NCI-H146 treated with DMSO at 0.1 percent for 48 hours (cell line): ENCODE data around the gene VN1R2.
"Not testable (repeated sequence)": the region's sequence is repeated elsewhere in the genome, so short reads cannot be mapped to it uniquely, and the experiment has no call there.

Experiments used
- DNase-seq: peaks from one replicate; lab custom pipeline; 2025; ENCODE audit not compliant: unreplicated experiment; lab: John Stamatoyannopoulos, UW

The VN1R2 gene, protein sequence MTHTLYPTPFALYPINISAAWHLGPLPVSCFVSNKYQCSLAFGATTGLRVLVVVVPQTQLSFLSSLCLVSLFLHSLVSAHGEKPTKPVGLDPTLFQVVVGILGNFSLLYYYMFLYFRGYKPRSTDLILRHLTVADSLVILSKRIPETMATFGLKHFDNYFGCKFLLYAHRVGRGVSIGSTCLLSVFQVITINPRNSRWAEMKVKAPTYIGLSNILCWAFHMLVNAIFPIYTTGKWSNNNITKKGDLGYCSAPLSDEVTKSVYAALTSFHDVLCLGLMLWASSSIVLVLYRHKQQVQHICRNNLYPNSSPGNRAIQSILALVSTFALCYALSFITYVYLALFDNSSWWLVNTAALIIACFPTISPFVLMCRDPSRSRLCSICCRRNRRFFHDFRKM

GRCh38 chr19:53257715-53258342 lies at the start of gene VN1R2:
TSS of gene VN1R2 (plus strand) at chr19:53258292. CDS start at chr19:53258376, 84 bp downstream.
- not testable (repeated sequence) for DNase-seq

DNA sequence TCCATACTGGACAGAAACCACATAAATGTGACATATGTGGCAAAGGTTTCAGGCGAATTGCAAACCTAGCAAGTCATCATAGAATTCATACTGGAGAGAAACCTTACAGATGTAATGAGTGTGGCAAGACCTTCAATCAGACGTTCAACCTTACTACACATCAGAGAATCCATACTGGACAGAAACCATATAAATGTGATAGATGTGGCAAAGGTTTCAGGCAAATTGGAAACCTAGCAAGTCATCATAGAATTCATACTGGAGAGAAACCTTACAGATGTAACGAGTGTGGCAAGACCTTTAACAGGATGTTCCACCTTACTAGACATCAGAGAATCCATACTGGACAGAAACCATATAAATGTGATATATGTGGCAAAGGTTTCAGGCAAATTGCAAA lies 46.5 kb upstream of the VN1R2 start:
- DNase-seq = not testable (repeated sequence)

DNA sequence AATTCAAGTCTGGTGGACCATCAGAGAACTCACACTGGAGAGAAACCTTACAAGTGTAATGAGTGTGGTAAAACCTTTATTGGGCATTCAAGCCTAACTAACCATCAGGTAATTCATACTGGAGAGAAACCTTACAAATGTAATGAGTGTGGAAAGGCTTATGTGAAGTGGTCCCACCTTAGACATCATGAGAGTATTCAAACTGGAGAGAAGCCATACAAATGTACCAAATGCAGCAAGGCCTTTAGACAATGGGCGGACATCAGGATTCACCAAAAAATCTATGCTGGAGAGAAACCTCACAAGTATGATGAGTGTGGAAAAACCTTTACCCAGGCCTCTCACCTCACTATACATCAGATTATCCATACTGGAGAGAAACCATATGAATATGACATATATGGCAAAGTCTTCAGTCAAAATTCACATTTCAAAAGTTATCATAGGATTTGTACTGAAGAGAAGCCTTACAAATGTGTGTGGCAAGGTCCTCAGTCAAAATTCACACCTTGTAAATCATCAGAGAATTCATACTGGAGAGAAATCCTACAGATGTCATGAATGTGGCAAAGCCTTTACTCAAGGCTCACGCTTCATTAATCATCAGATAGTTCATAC lies 45.3 kb upstream of the VN1R2 start:
- no peak for DNase-seq

GRCh38 chr19:53222716-53223115 lies 35.4 kb upstream of the VN1R2 start:
- DNase-seq = not testable (repeated sequence)

GRCh38 chr19:53224606-53225005 lies 33.5 kb upstream of the VN1R2 start:
- no peak for DNase-seq

DNA sequence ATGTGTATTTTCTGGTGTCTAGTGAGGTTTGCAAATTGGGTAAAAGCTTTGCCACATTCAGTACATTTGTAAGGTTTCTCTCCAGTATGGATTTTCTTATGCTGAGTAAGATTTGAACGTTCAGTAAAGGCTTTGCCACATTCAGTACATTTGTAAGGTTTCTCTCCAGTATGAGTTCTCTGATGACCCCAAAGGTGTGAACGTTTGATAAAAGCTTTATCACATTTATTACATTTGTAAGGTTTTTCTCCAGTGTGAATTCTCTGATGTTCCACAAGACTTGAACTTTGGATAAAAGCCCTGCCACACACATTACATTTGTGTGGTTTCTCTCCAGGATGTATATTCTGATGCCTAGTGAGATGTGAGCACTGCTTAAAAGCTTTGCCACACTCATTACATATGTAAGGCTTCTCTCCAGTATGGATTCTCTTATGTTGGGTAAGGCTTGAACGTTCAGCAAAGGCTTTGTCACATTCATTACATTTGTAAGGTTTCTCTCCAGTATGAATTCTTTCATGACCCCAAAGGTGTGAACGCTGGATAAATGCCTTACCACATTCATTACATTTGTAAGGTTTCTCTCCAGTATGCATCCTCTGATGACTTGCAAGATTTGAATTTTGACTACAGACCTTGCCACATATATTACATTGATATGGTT lies 20.8 kb upstream of the VN1R2 start:
- no peak for DNase-seq

DNA sequence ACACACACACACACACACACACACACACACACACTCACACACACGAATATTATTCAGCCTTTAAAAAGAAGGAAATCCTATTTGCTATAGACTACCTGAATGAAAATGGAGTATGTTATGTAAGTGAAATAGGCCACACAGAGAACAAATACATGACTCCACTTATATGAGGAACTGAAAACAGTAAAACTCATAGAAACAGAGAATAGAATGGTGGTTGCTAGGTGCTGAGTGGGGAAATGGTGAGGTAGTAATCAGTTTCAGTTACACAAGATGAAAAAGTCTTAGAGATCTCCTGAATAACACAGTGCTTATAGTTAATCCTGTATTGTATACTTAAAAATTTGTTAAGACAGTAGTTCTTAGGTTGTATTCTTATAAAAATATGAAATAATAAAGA lies 11.6 kb upstream of the VN1R2 start:
- DNase-seq = no peak

DNA sequence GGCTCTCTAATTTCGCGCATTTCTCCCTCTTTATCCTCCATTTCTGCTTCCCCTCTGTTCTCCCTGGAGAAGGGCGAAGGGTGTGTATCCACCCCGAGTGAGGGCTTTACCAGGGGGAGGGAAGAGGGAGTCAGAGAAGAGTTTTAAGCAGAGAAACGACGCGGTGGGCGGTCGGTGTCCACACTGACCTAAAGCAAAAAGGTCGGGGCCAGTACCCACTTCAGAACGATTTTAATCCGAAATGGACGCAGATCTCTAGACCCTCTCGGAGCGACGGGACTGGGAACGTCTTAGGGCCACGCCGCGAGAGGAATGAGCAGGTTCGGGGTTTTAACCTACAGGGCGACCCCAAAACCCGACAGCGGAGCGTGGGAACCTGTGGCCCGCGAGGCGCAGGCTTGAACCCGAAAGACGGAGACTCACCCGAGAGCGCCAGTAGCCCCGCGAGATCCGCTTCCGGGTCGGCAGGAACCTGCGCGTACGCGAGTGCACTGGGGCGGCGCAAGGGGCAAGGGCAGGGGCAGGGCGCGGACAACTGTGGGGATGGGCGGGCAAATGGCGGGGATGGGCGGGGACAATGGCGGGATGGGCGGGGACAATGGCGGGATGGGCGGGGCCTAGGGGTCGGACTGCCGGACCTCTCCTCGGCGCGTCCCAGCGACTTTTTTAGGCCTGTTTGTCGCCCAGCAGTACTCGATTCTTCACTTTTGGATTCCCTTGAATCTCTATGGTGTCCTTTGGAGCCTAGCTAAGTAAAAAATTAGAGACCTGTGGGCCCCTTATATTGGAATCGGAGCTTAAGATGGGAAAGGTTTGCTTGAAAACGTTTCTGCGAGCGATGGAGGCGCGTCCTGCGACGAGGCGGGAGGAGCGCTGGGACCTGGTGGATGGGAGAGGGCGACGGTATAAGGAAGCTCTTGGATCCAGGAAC lies 3.4 kb upstream of the VN1R2 start, which contains the start of gene ZNF677:
Gene ZNF677, minus strand, starts transcription at position 463 of the 931 bp plus-strand sequence. CDS start 3,323 bp downstream, outside the sequence.
- peak; percentile 47 for DNase-seq

DNA sequence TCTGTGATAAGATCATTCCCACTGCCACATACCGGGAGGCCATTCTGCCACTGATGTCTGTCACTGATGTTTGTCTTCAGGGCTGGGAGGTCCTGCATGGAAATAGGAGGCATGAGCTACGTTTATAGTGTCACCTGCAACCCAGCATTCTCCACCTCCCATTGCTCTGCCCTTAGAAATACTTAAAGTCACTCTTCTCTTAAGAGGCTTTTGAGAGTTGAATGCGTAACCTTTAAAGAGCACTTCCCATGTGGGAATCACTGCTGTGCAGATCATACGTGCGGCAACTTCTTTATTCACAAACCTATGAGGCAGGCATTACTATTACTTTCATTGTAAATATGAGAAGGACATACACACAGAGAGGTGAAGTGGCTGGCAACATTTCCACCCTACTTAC lies 9.5 kb downstream of the VN1R2 start, which contains the start of gene VN1R4:
Gene VN1R4, minus strand, starts transcription at position 101 of the 400 bp plus-strand sequence. Its CDS starts 58 bp downstream, at position 43.
- DNase-seq = not testable (repeated sequence)

DNA sequence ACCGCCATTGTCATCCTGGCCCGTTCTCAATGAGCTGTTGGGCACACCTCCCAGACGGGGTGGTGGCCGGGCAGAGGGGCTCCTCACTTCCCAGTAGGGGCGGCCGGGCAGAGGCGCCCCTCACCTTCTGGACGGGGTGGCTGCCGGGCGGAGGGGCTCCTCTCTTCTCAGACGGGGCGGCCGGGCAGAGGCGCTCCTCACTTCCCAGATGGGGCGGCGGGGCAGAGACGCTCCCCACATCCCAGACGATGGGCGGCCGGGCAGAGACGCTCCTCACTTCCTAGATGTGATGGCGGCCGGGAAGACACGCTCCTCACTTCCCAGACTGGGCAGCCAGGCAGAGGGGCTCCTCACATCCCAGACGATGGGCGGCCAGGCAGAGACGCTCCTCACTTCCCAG lies 11.8 kb downstream of the VN1R2 start:
- not testable (repeated sequence) for DNase-seq

DNA sequence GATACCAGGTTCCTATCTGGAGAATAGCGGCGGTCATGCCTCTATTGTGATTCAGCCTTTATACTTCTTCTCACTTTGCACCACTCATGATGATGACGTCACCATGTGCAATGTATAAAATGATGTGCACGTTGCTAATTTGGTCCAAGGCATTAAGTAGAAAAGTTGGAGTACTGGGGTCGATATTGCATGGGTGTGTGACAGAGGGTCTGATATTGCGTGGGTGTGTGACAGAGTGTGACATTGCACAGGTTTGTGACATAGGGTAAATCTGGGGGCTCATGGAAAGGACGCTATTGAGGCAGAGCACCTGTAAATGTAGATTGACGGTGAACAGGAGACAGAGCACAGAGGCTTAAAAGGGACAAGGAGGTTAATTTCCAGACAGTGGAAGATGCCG lies 14.0 kb downstream of the VN1R2 start:
- no peak for DNase-seq

DNA sequence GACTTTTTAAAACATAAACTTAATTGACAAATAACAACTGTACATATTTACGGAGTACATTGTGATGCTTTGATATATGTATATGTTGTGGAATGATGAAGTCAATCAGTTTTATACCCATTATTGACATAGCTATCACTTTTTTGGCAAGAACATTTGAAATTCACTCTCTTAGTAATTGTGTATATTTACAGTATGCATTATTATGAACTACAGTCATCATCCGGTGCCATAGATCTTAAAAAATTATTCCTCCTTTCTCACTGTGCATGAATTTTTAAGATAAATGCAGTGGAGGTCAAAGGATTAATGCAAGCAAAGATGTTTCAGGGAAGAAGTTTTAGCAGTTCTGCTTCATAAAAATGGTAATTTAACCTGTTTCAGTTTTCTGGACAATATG lies 17.4 kb downstream of the VN1R2 start:
- DNase-seq = no peak

- not testable (repeated sequence) for DNase-seq
Observed at GRCh38 chr19:53281947-53282346, 23.9 kb downstream of the VN1R2 start.

- no peak for DNase-seq
Observed at GRCh38 chr19:53285087-53285486, 27.0 kb downstream of the VN1R2 start.

- DNase-seq = no peak
Observed at GRCh38 chr19:53290758-53291549, 32.9 kb downstream of the VN1R2 start.

GRCh38 chr19:53294786-53295441 lies 36.8 kb downstream of the VN1R2 start:
- no peak for DNase-seq

DNA sequence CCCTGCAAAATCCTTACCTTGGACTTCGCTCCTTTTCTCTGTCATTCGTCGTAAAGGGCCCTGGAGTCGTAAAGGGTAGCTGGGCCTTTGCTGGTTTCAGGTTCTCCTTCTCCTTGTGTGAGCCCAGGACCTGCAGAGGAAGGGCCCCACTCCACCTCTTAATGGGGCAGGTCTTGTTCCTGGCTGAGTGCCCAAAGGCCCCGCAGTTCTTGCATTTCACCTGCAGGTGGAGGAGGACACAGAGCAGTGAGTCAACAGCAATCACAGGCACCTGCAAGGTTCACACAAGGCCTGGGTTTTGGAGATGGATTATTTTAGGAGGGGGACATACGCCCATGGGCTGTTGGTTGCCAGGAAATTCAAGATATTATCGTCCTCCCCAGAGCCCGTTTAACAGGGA lies 43.2 kb downstream of the VN1R2 start:
- DNase-seq = not testable (repeated sequence)

DNA sequence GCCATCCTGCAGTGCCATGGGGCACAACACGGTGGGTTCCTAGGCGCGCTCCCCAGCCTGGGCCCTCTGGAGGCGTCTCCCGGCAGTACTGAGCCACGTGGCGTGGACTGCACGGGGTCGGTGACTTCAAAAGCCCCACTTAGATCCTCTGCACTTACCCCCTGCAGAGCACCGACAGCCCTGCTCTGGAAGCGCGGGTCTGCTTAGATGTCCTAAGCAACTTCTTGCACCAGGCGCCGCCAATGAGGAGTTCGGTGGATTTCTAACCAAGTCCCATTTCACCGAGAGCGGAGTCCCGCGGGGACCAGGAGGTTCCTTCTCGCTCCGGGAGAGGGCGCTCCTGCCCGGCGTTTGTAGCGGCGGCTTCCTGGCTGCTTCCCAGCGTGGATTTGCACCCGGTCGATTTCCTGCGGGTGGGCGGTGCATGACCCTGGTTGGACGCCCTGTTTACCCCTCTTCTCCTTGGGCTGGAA lies 50.3 kb downstream of the VN1R2 start:
- no peak for DNase-seq
